CD4-positive, alpha-beta T cell treated with Interferon gamma for 1 hour (primary cell): Measurements from ENCODE around the gene FLOT1.
"Not testable (repeated sequence)": the region's sequence is repeated elsewhere in the genome, so short reads cannot be mapped to it uniquely, and the experiment has no call there.

ENCODE experiments used
- DNase-seq: peaks from one replicate; pipeline ENCODE4 v3.0.0-alpha.2; 2020

Gene FLOT1

DNA sequence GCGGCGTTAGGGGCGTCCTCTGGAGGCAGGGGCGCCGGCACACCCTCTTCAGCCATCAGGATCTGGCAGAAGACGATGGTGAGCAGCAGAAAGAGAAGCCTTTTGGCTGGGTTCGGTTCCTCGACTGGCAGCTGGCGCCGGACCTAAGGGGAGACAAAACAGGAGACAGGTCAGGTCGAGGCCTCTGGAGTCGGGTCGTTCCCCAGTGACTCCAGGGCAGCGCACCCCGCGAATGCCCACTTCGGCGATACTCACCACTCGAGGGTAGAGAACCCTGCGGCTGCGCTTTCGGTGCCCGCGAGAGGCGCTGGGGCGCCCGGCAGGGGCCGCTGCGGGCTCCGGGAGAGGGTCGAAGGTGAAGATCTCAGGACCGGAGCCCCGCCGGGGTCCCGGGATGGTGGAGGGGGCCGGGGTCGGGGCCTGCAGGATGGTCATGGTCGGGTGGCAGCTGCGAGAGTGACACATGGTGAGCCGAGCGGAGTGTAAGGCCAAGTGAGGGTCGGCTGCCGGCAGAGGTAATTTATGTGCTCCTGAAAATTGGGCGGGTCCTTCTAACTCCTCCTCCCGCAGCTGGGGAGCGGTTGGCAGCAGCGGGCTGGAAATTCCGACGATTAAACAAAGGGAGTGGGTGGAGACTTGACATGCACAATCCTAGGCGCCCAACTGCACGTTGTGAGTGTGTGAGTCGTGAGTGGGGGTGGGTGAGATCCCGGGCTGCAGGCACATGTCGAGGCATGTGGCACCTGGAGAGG lies 1.7 kb upstream of the FLOT1 start, which contains the start of gene IER3:
IER3 (minus strand) TSS at position 494 of the 752 bp plus-strand sequence; CDS start at position 465, 29 bp downstream.
- peak; percentile 82 for DNase-seq

DNA sequence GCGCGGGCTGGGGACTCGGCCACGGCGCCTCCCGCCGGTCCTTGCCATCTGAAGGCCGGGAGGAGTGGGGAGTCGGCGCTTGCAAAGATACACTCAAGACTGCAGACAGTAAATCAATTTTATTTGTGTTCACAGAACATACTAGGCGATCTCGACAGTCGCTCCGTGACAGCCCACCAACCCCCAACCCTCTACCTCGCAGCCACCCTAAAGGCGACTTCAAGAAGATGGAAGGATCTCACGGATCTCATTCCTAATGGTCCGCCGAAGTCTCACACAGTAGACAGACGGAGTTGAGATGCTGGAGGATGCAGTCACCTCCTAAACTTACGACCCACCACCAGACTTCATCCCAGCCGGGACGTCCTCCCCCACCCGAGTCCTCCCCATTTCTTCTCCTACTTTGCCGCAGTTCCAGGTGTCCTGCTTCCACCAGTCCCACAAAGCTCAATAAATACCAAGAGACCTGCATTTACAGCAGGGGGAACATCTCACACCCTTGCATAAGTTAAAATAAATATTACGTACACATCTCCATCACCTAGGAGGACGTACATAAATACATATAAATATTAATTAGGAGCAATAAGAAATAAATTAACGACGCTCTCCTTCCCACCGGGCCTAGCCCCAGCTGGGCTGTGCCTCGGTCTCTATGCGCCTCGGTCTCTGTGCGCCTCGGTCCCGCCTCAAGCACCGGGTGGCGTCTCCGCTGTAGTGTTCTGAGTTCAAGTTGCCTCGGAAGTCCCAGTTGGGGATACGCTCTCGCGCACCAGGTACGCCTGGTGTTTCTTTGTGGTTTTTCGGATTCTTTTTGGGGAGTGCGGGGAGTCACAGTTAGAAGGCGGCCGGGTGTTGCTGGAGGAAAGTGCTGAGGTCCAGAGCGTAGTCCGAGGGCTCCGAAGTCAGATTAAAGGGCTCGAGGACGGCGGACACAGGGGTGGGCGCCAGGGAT lies 889 bp upstream of the FLOT1 start:
- DNase-seq = peak; percentile 18

GRCh38 chr6:30741789-30742315 lies 635 bp downstream of the FLOT1 start:
- DNase-seq = no peak

DNA sequence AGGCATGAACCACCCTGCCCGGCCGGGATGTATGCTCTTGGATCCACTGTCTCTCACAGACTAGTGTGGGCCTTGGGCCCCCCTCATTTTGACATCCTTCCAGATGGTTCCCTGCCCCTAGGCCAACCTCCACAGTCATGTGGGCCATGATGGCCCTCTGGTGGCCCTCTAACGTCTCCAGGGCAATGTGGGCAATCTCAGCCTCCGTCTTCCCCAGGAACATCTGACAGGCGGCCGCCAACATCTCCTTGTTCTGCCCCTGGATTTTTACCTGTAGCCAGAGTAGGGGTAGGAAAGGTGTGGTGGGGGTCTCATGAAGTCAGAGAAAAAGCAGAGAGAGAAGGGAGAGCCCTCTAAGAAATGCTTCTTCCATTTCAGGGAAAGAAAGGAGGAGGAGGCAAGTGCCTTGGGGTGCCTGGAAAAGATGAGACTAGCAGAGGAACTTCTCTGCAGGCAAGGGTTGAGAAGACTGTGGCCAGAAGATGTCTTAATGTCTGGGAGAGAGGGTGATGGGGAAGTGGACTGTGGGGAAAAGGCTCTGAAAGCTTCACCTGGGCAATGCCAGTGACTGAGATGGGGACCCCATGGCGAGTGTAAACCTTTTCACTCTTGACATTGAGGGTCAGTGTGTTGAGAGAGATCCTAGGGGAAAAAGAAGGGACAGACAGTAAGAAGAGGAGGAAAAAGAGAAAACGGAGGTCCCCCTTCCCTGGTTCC lies 1.3 kb downstream of the FLOT1 start:
- DNase-seq = no peak

DNA sequence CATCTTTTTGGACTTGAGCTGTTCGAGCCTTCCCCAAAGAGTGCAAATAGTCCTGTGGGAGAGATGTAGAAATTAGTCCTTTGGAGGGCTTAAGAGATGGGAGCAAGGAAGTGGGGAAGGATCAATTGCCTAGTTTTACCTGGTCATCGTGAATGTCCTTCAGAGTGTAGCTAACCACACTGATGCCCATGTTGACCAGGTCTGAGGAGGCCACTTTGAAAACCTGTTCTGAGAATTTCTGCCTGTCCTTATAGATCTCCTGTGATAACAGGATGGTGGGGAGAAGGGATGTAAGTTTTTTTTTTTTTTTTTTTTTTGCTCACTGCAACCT lies 2.0 kb downstream of the FLOT1 start:
- no peak for DNase-seq

DNA sequence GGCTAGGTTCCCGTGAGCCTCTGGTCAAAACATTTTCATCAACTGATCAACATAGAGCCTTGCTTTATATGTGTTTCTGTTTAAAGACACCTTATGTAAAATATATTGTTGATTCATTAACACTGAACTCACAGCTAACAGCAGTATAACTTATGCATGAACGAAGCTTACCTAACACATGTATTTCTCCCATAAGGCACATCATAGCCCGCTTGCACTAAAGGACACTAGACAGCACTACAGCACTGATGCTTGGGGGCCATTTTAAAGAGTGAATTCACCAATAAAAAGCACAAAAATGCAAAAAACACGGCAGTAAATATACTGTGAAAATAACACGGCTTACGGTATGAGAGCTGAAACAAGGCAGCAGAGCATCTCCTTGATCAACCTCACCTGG lies 4.0 kb downstream of the FLOT1 start:
- no peak for DNase-seq

GRCh38 chr6:30735668-30736314 lies 6.7 kb downstream of the FLOT1 start:
- DNase-seq = no peak

GRCh38 chr6:30732237-30732943 lies 10.1 kb downstream of the FLOT1 start:
- no peak for DNase-seq

DNA sequence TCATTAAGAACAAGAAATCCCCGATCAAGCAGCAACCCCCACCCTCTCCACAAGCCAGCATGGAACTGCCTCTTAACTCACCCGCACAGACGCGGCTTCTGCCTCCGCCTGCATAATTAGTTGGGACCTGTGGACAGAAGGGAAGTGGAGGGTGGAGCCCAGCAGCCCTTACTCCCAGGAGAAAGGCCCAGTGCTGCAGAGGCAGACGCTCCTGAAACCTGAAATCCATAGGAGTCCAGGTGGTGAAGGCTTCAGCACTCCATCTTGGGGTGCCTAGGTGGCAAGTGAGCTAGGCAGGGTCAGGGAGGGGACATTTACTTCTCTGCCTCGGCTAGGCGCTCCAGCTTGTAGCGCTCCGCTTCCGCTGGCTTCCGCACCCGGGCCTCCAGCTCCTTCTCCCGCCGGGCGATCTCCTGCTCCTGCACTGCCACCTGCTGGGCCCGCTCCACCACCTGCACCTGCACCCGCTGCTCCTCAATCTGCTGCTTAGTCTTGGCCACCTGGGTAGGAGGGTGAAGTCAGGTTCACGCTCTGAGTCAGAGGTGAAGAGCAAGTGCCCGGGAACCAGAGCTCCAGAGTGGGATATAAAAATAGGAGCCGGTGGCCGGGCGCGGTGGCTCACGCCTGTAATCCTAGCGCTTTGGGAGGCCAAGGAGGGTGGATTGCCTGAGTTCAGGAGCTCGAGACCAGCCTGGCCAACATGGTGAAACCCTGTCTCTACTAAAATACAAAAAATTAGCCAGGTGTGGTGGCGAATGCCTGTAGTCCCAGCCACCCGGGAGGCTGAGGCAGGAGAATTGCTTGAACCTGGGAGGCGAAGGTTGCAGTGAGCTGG lies 11.7 kb downstream of the FLOT1 start:
- peak; percentile 84 for DNase-seq

DNA sequence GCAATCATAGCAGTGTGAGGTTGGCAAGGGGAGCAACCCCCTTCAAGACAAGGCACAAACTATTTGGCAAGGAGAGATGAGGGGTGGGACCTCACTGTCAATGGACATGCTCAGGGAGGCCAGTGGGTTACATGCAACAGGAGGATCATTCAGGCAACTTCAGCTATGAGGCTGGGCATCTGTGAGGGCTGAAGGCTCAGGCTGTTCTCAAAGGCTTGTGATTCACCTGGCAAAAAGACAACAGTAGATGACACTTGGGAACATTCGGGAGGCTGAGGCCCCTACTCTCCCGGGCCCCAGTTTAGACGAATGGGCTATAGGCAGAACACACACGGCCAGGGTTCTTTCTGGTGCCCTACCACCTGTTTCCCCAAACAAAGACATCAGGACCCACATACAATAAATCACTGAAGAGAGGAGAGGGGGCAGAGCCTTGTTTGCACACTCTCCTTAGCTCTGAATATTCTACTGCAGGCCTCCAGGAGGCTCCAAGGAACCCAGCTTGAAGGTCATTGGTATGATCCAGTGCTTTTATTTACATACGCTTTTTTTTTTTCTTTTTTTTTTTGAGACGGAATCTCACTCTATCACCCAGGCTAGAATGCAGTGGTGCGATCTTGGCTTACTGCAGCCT lies 14.4 kb downstream of the FLOT1 start:
- DNase-seq = no peak

DNA sequence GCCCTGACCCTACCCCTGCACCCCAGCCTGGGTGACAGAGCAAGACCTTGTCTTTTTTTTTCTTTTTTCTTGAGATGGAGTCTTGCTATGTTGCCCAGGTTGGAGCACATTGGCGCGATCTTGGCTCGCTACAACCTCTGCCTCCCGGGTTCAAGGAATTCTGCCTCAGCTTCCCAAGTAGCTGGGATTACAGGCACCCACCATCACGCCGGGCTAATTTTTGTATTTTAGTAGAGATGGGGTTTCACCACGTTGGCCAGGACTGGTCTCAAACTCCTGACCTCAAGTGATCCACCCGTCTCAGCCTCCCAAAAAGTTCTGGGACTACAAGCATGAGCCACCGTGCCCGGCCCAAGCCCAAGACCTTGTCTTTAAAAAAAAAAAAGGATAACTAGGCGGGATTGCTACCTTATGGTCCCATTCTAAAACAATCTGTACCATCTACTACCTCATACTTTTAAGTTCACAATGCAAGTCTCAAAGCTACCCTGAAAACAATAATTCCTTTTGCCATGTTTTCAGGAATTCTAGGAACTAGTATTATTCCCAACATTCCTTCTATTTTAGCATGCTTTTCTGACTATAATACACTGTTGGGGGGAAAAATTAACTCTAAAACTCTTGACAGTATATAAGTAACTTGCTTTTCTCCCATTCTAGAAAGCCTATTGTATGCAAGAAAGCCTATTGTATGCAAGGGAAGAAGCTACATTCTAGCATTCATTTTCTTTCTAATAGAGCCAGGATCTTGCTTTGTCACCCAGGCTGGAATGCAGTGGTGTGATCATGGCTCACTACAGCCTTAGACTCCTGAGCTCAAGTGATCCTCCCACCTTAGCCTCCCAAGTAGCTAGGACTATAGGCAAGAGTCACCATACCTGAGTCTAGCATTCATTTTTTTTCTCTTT lies 15.7 kb downstream of the FLOT1 start:
- DNase-seq = no peak

- no peak for DNase-seq
Observed at GRCh38 chr6:30725713-30726505, 16.6 kb downstream of the FLOT1 start.

DNA sequence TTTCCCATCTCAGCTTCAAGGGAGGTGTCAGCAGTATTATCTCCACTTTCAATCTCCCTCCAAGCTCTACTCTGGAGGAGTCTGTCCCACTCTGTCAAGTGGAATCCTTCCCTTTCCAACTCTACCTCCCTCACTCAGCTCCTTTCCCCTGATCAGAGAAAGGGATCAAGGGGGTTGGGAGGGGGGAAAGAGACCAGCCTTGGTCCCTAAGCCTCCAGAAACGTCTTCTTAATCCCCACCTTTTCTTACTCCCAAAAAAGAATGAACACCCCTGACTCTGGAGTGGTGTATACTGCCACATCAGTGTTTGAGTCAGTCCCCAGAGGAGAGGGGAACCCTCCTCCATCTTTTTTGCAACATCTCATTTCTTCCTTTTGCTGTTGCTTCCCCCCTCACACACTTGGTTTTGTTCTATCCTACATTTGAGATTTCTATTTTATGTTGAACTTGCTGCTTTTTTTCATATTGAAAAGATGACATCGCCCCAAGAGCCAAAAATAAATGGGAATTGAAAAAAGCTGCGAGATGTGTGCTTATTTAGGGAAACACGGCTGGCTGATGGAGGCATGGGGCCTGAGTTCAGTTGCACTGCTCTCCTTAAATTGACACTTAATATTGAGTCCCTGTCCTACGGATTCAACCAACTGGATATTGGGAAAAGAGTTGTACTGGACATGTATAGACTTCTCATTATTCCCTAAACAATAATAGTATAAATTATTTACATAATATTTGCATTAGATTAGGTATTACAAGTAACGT lies 17.4 kb downstream of the FLOT1 start:
- no peak for DNase-seq

- not testable (repeated sequence) for DNase-seq
Observed at GRCh38 chr6:30723843-30724741, 18.4 kb downstream of the FLOT1 start.

DNA sequence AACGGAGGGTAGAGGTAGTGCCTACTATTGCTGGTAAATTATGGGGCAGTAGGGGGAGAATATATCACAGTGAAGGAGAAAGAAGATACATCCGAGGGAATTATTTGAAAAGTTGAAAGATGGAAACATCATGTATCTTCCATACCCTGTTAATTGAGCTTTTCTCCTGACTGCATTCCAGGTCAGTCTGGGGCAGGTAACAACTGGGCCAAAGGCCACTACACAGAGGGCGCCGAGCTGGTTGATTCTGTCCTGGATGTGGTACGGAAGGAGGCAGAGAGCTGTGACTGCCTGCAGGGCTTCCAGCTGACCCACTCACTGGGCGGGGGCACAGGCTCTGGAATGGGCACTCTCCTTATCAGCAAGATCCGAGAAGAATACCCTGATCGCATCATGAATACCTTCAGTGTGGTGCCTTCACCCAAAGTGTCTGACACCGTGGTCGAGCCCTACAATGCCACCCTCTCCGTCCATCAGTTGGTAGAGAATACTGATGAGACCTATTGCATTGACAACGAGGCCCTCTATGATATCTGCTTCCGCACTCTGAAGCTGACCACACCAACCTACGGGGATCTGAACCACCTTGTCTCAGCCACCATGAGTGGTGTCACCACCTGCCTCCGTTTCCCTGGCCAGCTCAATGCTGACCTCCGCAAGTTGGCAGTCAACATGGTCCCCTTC lies 19.2 kb downstream of the FLOT1 start:
- not testable (repeated sequence) for DNase-seq
